ENCODE results near the gene USP40.
"Not testable (repeated sequence)": the region's sequence is repeated elsewhere in the genome, so short reads cannot be mapped to it uniquely, and the experiment has no call there.

Gene USP40

GRCh38 chr2:233566141-233566956 lies at the start of gene USP40:
USP40 (minus strand) TSS chr2:233566782; CDS start chr2:233565554, 1,228 bp downstream.
- no peaks in the 10 kb centered on the region for H3K36me3 ChIP-seq (ENCODE audit: insufficient read depth, low read length)

GRCh38 chr2:233611284-233611683 lies 44.7 kb upstream of the USP40 start:
- Histone ChIP-seq H3K4me1 (ENCODE audit: insufficient read depth, low read length) (no peaks in the 10 kb centered on the region), H3K9me3 (ENCODE audit: control insufficient read depth, insufficient read depth, low read length) (no peaks in the 10 kb centered on the region), H3K36me3 (ENCODE audit: insufficient read depth, low read length) (no peaks in the 10 kb centered on the region), H3K9ac (ENCODE audit: low read depth, low read length) (no peak overlapping the region)

More at GRCh38 chr2:233566141-233566956, at the start of gene USP40:
- Histone ChIP-seq H3K9me3 (ENCODE audit: control insufficient read depth, insufficient read depth, low read length) (no peaks in the 10 kb centered on the region), H3K9ac (ENCODE audit: low read depth, low read length) (peak within 1 kb of the TSS; percentile 90), H3K4me1 (ENCODE audit: insufficient read depth, low read length) (no peaks in the 10 kb centered on the region)

- Histone ChIP-seq H3K9ac (ENCODE audit: low read depth, low read length) (no peak overlapping the region), H3K9me3 (ENCODE audit: control insufficient read depth, insufficient read depth, low read length) (no peaks in the 10 kb centered on the region), H3K36me3 (ENCODE audit: insufficient read depth, low read length) (no peaks in the 10 kb centered on the region), H3K4me1 (ENCODE audit: insufficient read depth, low read length) (no peaks in the 10 kb centered on the region)
Observed at GRCh38 chr2:233605680-233606079, 39.1 kb upstream of the USP40 start.

- Histone ChIP-seq H3K9ac (ENCODE audit: low read depth, low read length) (no peak overlapping the region), H3K9me3 (ENCODE audit: control insufficient read depth, insufficient read depth, low read length) (no peaks in the 10 kb centered on the region), H3K36me3 (ENCODE audit: insufficient read depth, low read length) (no peaks in the 10 kb centered on the region), H3K4me1 (ENCODE audit: insufficient read depth, low read length) (no peaks in the 10 kb centered on the region)
Observed at GRCh38 chr2:233604826-233605225, 38.2 kb upstream of the USP40 start.

GRCh38 chr2:233603520-233603919 lies 36.9 kb upstream of the USP40 start:
- Histone ChIP-seq H3K9me3 (ENCODE audit: control insufficient read depth, insufficient read depth, low read length) (no peaks in the 10 kb centered on the region), H3K9ac (ENCODE audit: low read depth, low read length) (no peak overlapping the region), H3K4me1 (ENCODE audit: insufficient read depth, low read length) (no peaks in the 10 kb centered on the region), H3K36me3 (ENCODE audit: insufficient read depth, low read length) (no peaks in the 10 kb centered on the region)

- H3K4me1 ChIP-seq (ENCODE audit: insufficient read depth, low read length) = no peaks in the 10 kb centered on the region
- no peaks in the 10 kb centered on the region for H3K9me3 ChIP-seq (ENCODE audit: control insufficient read depth, insufficient read depth, low read length)
- H3K36me3 ChIP-seq (ENCODE audit: insufficient read depth, low read length) = no peaks in the 10 kb centered on the region
- no peak overlapping the region for H3K9ac ChIP-seq (ENCODE audit: low read depth, low read length)
Observed at GRCh38 chr2:233602076-233602475, 35.5 kb upstream of the USP40 start.

GRCh38 chr2:233600386-233600785 lies 33.8 kb upstream of the USP40 start:
- Histone ChIP-seq H3K4me1 (ENCODE audit: insufficient read depth, low read length) (no peaks in the 10 kb centered on the region), H3K36me3 (ENCODE audit: insufficient read depth, low read length) (no peaks in the 10 kb centered on the region)

GRCh38 chr2:233598952-233599351 lies 32.4 kb upstream of the USP40 start:
- Histone ChIP-seq H3K36me3 (ENCODE audit: insufficient read depth, low read length) (no peaks in the 10 kb centered on the region), H3K9ac (ENCODE audit: low read depth, low read length) (no peak overlapping the region), H3K9me3 (ENCODE audit: control insufficient read depth, insufficient read depth, low read length) (no peaks in the 10 kb centered on the region), H3K4me1 (ENCODE audit: insufficient read depth, low read length) (no peaks in the 10 kb centered on the region)

More at GRCh38 chr2:233600386-233600785, 33.8 kb upstream of the USP40 start:
- no peaks in the 10 kb centered on the region for H3K9me3 ChIP-seq (ENCODE audit: control insufficient read depth, insufficient read depth, low read length)
- no peak overlapping the region for H3K9ac ChIP-seq (ENCODE audit: low read depth, low read length)

- H3K36me3 ChIP-seq (ENCODE audit: insufficient read depth, low read length) = no peaks in the 10 kb centered on the region
- no peak overlapping the region for H3K9ac ChIP-seq (ENCODE audit: low read depth, low read length)
- H3K4me1 ChIP-seq (ENCODE audit: insufficient read depth, low read length) = no peaks in the 10 kb centered on the region
- no peaks in the 10 kb centered on the region for H3K9me3 ChIP-seq (ENCODE audit: control insufficient read depth, insufficient read depth, low read length)
Observed at GRCh38 chr2:233597522-233597921, 30.9 kb upstream of the USP40 start.

GRCh38 chr2:233593201-233593600 lies 26.6 kb upstream of the USP40 start:
- no peaks in the 10 kb centered on the region for H3K9me3 ChIP-seq (ENCODE audit: control insufficient read depth, insufficient read depth, low read length)

GRCh38 chr2:233592706-233593105 lies 26.1 kb upstream of the USP40 start:
- not testable (repeated sequence) for H3K36me3 ChIP-seq (ENCODE audit: insufficient read depth, low read length)

More at GRCh38 chr2:233593201-233593600, 26.6 kb upstream of the USP40 start:
- Histone ChIP-seq H3K4me1 (ENCODE audit: insufficient read depth, low read length) (no peaks in the 10 kb centered on the region), H3K9ac (ENCODE audit: low read depth, low read length) (no peak overlapping the region), H3K36me3 (ENCODE audit: insufficient read depth, low read length) (no peaks in the 10 kb centered on the region)

GRCh38 chr2:233588400-233588799 lies 21.8 kb upstream of the USP40 start:
- no peak overlapping the region for H3K9ac ChIP-seq (ENCODE audit: low read depth, low read length)
- no peaks in the 10 kb centered on the region for H3K36me3 ChIP-seq (ENCODE audit: insufficient read depth, low read length)
- H3K9me3 ChIP-seq (ENCODE audit: control insufficient read depth, insufficient read depth, low read length) = peaks cover 3% of the 10 kb centered on the region; the same call in 1 of the 2 replicates
- no peaks in the 10 kb centered on the region for H3K4me1 ChIP-seq (ENCODE audit: insufficient read depth, low read length)

More at GRCh38 chr2:233592706-233593105, 26.1 kb upstream of the USP40 start:
- not testable (repeated sequence) for H3K4me1 ChIP-seq (ENCODE audit: insufficient read depth, low read length); H3K9ac ChIP-seq (ENCODE audit: low read depth, low read length); H3K9me3 ChIP-seq (ENCODE audit: control insufficient read depth, insufficient read depth, low read length)

- Histone ChIP-seq H3K36me3 (ENCODE audit: insufficient read depth, low read length) (no peaks in the 10 kb centered on the region), H3K4me1 (ENCODE audit: insufficient read depth, low read length) (no peaks in the 10 kb centered on the region), H3K9ac (ENCODE audit: low read depth, low read length) (no peak overlapping the region), H3K9me3 (ENCODE audit: control insufficient read depth, insufficient read depth, low read length) (peaks cover 3% of the 10 kb centered on the region; the same call in 1 of the 2 replicates)
Observed at GRCh38 chr2:233584210-233584609, 17.6 kb upstream of the USP40 start.

GRCh38 chr2:233583217-233583965 lies 16.8 kb upstream of the USP40 start:
- H3K36me3 ChIP-seq (ENCODE audit: insufficient read depth, low read length); H3K9me3 ChIP-seq (ENCODE audit: control insufficient read depth, insufficient read depth, low read length); H3K4me1 ChIP-seq (ENCODE audit: insufficient read depth, low read length): not testable (repeated sequence)
- H3K9ac ChIP-seq (ENCODE audit: low read depth, low read length) = peak overlapping the region; percentile 55; the same call in 1 of the 2 replicates

- not testable (repeated sequence) for H3K4me1 ChIP-seq (ENCODE audit: insufficient read depth, low read length); H3K9me3 ChIP-seq (ENCODE audit: control insufficient read depth, insufficient read depth, low read length); H3K9ac ChIP-seq (ENCODE audit: low read depth, low read length); H3K36me3 ChIP-seq (ENCODE audit: insufficient read depth, low read length)
Observed at GRCh38 chr2:233577341-233577740, 10.8 kb upstream of the USP40 start.

Data from ES-I3 (cell line).